HG02884 (cell line): ENCODE data around the gene THOC5.

ENCODE experiments used
- ATAC-seq: cut with Tn5 transposase; IDR thresholded peaks from one replicate; pipeline ENCODE4 v1.9.1; 2021; ENCODE audit warnings: mild to moderate bottlenecking, moderate library complexity; ENCODE audit not compliant: unreplicated experiment

Gene THOC5

GRCh38 chr22:29478326-29479276 is 75.0 kb downstream of the THOC5 start:
- ATAC-seq = no peak

- ATAC-seq = no peak
Observed at GRCh38 chr22:29477723-29478318, 75.7 kb downstream of the THOC5 start.

GRCh38 chr22:29476116-29476515 is 77.4 kb downstream of the THOC5 start:
- no peak for ATAC-seq

DNA sequence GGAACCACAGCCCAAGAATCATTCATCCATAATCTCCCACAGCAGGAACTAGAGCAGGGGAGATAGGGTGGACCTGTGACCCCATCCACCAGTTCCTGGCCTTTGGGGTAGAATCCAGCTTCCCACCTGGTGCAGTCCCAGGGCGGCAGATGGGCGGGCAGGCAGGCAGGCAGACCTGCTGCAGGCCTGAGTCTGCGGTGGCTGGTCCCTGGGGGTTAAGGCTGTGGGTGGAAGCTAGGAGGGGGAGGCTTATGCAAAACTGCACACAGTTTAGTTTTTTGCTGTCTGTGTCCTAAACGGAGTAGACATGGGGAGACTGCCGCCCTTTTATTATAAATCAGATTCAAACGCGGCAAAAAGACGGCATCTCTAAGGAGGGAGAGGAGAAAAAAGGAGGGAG is 78.0 kb downstream of the THOC5 start:
- peak; percentile 52 for ATAC-seq

GRCh38 chr22:29473001-29473400 is 80.6 kb downstream of the THOC5 start:
- ATAC-seq = no peak

GRCh38 chr22:29470159-29470855 is 83.2 kb downstream of the THOC5 start:
- no peak for ATAC-seq

- no peak for ATAC-seq
Observed at GRCh38 chr22:29469755-29470154, 83.8 kb downstream of the THOC5 start.

GRCh38 chr22:29464581-29464980 is 89.0 kb downstream of the THOC5 start:
- no peak for ATAC-seq

GRCh38 chr22:29463629-29464028 is 89.9 kb downstream of the THOC5 start:
- no peak for ATAC-seq

GRCh38 chr22:29461263-29461662 is 92.3 kb downstream of the THOC5 start:
- ATAC-seq = no peak

DNA sequence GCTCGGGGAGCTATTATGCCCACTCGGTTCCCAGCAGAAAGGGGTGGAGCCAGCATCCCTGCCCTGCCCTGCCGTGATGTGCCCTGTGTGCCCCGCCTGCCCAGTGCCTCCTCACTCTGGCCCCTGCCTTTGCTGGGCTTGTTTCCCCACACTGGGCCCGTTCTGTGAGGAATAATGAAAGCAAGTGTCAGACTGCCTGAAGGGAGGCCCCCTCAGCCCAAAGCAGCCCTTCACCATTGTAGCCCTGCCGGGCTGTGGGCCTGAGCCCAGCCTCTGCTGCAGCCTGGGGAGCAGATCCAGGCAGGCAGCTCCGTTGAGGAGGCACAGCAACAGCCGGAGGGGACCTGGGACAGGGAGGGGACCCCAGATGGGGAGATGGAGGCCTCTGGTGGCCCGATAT is 93.8 kb downstream of the THOC5 start:
- no peak for ATAC-seq

DNA sequence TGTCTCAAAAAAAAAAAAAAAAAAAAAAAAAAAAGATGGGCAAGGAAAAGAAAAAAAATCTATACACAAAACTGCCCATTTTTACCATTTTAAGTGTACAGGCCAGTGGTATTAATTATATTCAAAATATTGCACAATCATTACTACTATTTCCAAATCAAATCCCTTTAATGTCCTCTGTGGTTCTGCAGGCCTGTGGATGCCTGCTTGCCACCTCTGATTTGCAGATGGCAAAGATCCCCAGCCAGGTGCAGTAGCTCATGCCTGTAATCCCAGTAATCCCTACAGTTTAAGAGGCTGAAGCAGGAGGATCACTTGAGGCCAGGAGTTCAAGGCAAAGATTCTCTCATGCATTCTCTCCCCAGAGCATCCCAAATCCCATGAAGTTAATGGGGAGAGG is 95.0 kb downstream of the THOC5 start:
- ATAC-seq = no peak

DNA sequence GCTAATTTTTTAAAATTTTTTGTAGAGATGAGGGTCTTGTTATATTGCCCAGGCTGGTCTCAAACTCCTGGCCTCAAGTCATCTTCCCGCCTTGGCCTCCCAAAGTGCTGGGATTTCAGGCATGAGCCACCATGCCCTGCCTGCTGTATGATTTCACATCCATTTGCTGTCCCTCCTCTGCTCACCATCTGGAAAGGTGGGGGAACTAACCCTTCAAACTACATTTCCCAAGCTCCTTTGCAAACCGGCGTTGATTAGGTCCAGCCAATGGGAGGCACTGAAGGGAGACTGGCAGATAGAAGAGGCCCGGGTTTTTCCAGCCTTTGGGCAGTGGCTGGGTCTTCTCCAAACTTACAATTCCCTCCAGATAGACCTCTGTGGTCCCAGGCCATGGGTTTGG is 95.8 kb downstream of the THOC5 start:
- no peak for ATAC-seq

DNA sequence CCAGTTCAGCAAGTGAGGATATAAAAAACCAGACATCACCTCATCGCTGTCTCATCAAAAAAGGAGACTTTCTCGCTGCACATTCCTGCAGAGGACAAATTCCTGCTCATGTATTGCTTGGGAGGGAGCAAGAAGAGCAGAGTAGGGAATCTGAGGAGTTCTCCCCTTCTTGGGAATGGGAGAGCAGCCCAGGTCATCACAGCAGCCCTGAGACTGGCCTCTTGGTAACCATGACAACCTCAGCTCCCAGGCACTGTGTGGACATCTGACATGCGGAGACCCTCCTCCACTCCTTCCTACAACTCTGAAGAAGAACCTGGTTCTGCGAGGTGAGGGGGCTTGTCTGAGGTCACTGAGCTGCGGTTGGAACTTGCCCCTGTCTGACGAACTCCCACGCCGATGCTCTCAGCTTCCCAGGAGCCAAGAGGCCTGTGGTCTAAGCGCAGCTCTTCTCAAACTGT is 97.3 kb downstream of the THOC5 start:
- no peak for ATAC-seq
